B cell (primary cell): ENCODE results near the gene MST1. TPM values are rescaled to one million over a fixed set of nuclear protein-coding genes. Genes with fewer than 3 reads are reported as not detected.

Experiments used
- ATAC-seq: fragments of 200-7000 bp; cut with Tn5 transposase; one replicate; pipeline ENCODE4 v1.10.0; 2021; ENCODE audit warnings: low read depth, mild to moderate bottlenecking, moderate number of reproducible peaks, moderate library complexity
- CTCF ChIA-PET: fragments of 350-600 bp; sonication (Branson Sonifier 250); formaldehyde crosslinking; loops from one replicate; lab custom pipeline; 2021; ENCODE audit warnings: antibody characterized with exemption, inconsistent platforms; lab: Charles Lee
- POLR2A ChIA-PET: fragments of 350-600 bp; sonication (Branson Sonifier 250); formaldehyde crosslinking; loops from one replicate; lab custom pipeline; 2021; ENCODE audit warnings: antibody characterized with exemption; lab: Charles Lee
- DNase-seq: peaks from one replicate; pipeline ENCODE4 v3.0.0; 2013
- H2AFZ ChIP-seq: 2 replicates; pipeline ENCODE4 v1.6.1; 2012; ENCODE audit warnings: mild to moderate bottlenecking, low read depth, low read length; ENCODE audit not compliant: insufficient read depth, poor library complexity, severe bottlenecking
- H3K27ac ChIP-seq, 2 donors: 1 replicate in 1 of 2; 2 replicates in 1 of 2; pipeline ENCODE4 v1.5.1; 2012 to 2013; ENCODE audit warnings: low read length in 2 of 2, mild to moderate bottlenecking in 2 of 2, moderate library complexity in 1 of 2
- H3K27me3 ChIP-seq, 4 experiments: fragments of 200-600 bp in 1 of 4; sonication (generic) in 1 of 4; replicated peaks in 1 of 4; 1 replicate in 2 of 4; 2 replicates in 2 of 4; pipeline versions ENCODE4 v1.6.1 to v1.7.0; 2013 to 2016; ENCODE audit warnings: low read length in 3 of 4, mild to moderate bottlenecking in 2 of 4, mixed read lengths in 1 of 4, moderate library complexity in 1 of 4; ENCODE audit not compliant: insufficient read depth in 4 of 4, control insufficient read depth in 3 of 4; ENCODE audit errors: control extremely low read depth in 1 of 4
- H3K36me3 ChIP-seq, 2 experiments: replicated peaks in 1 of 2; 1 replicate in 1 of 2; 2 replicates in 1 of 2; pipeline versions ENCODE4 v1.6.1 to v1.7.1; 2013; ENCODE audit warnings: low read length in 1 of 2; ENCODE audit not compliant: insufficient read depth in 2 of 2, control insufficient read depth in 1 of 2; ENCODE audit errors: control extremely low read depth in 1 of 2, extremely low read depth in 1 of 2
- H3K4me1 ChIP-seq, 2 donors: fragments of 200-600 bp in 1 of 2; sonication (generic) in 1 of 2; 1 replicate in 1 of 2; 2 replicates in 1 of 2; pipeline versions ENCODE4 v1.5.1 to v1.6.1; 2013 to 2017; ENCODE audit warnings: low read length in 2 of 2; ENCODE audit not compliant: control insufficient read depth in 2 of 2, insufficient read depth in 2 of 2
- H3K4me2 ChIP-seq: replicated peaks from 2 replicates; pipeline ENCODE3; 2012; ENCODE audit warnings: mild to moderate bottlenecking, low read depth, low read length; ENCODE audit not compliant: poor library complexity, severe bottlenecking
- H3K4me3 ChIP-seq, 5 experiments: fragments of 200-600 bp in 1 of 5; sonication (generic) in 1 of 5; 1 replicate in 3 of 5; 2 replicates in 2 of 5; pipeline versions ENCODE4 v1.5.1 to v1.7.0; 2011 to 2016; ENCODE audit warnings: low read length in 4 of 5, mild to moderate bottlenecking in 4 of 5, low read depth in 2 of 5, control low read depth in 1 of 5, moderate library complexity in 1 of 5; ENCODE audit not compliant: insufficient read depth in 1 of 5; ENCODE audit errors: control extremely low read depth in 1 of 5, extremely low read depth in 1 of 5
- H3K79me2 ChIP-seq: fragments of 200-600 bp; sonication (generic); one replicate; pipeline ENCODE4 v1.6.0; 2016; ENCODE audit warnings: low read length; ENCODE audit not compliant: control insufficient read depth, insufficient read depth
- H3K9ac ChIP-seq: fragments of 200-600 bp; sonication (generic); 2 replicates; pipeline ENCODE4 v1.6.1; 2017; ENCODE audit warnings: mild to moderate bottlenecking, low read length, moderate library complexity
- H3K9me3 ChIP-seq, 3 donors: one replicate each; pipeline versions ENCODE4 v1.6.1 to v1.7.1; 2013; ENCODE audit warnings: low read length in 2 of 3; ENCODE audit not compliant: control insufficient read depth in 2 of 3, insufficient read depth in 1 of 3; ENCODE audit errors: control extremely low read depth in 1 of 3
- H4K20me1 ChIP-seq: 2 replicates; pipeline ENCODE4 v1.6.0; 2012; ENCODE audit warnings: mild to moderate bottlenecking, low read length; ENCODE audit not compliant: insufficient read depth, control insufficient read depth, poor library complexity, severe bottlenecking
- H3K27ac Mint-ChIP-seq: one replicate; pipeline ENCODE4 v1.8.0; 2021; ENCODE audit warnings: mixed read lengths
- H3K27me3 Mint-ChIP-seq: one replicate; pipeline ENCODE4 v1.8.0; 2021; ENCODE audit warnings: mixed read lengths
- H3K4me1 Mint-ChIP-seq: one replicate; pipeline ENCODE4 v1.8.0; 2021; ENCODE audit warnings: mixed read lengths
- H3K4me3 Mint-ChIP-seq: one replicate; pipeline ENCODE4 v1.8.0; 2021; ENCODE audit warnings: mixed read lengths
- H3K9me3 Mint-ChIP-seq: one replicate; pipeline ENCODE4 v1.8.0; 2022; ENCODE audit warnings: mixed read lengths; ENCODE audit not compliant: insufficient read depth
- CTCF ChIP-seq: fragments of 200-600 bp; IDR thresholded peaks from one replicate; pipeline ENCODE4 v1.8.0; 2022; ENCODE audit warnings: antibody characterized with exemption, mild to moderate bottlenecking
- EZH2 ChIP-seq: IDR thresholded peaks from 2 replicates; pipeline ENCODE4 v1.6.1; 2012; ENCODE audit warnings: borderline replicate concordance, low read depth, mild to moderate bottlenecking, moderate library complexity, low read length; ENCODE audit not compliant: insufficient read depth, poor library complexity, severe bottlenecking
- WGBS: methylation state at CpG from one replicate; pipeline ENCODE4 v1.1.5; 2013; ENCODE audit warnings: missing lambda C conversion rate; ENCODE audit not compliant: insufficient coverage; 5-methylcytosine and 5-hydroxymethylcytosine counted together
- intact Hi-C: fragments of 100-400 bp; cut with micrococcal nuclease; formaldehyde crosslinking; loops from one replicate; pipeline ENCODE4 v1.10.0; 2022
- polyA plus RNA-seq: library from polyadenylated mRNA; depleted of rRNA; stranded (reverse); fragments of >200 nt; gene quantifications from 2 replicates; pipeline ENCODE4 v1.2.3, GENCODE V29; 2012
- total RNA-seq, 2 donors: library from RNA; stranded (reverse); fragments of 120-200 nt in 1 of 2; gene quantifications; 1 replicate in 1 of 2; 2 replicates in 1 of 2; pipeline versions ENCODE4 v1.2.3 to v1.2.4, GENCODE V29; 2013 to 2022

MST1 gene
- total and polyA plus RNA-seq, 2 donors (not counting 1 experiment from before 2014, with no cell fraction given), result 14.5 to 26.4 TPM

- intact Hi-C loops, result loop anchor here (1.0 to 5.0 kb wide), 11 partner anchors 15 to 580 kb away; partner anchors contain the start of genes AMIGO3, DAG1, GNAI2 and IP6K1
- Histone ChIP-seq H3K27ac (peak overlapping the region in 1 of 2 donors; percentile 94), H3K9ac (peak overlapping the region; percentile 77), H4K20me1 (peaks cover 28% of the 10 kb centered on the region), H3K4me1 (peaks cover 13 to 18% of the 10 kb centered on the region in 2 donors), H3K4me3 (peak overlapping the region; percentile 51 to 84 (median 73)), H3K27me3 (no peaks in the 10 kb centered on the region), H3K79me2 (peaks cover 20% of the 10 kb centered on the region), H2AFZ (peak overlapping the region; percentile 92), H3K4me2 (peak overlapping the region; percentile 92), H3K36me3 (peaks cover 0 to 38% of the 10 kb centered on the region in 2 experiments), H3K9me3 (peaks cover 0 to 5% (median 0%) of the 10 kb centered on the region in 3 donors)
- H3K4me1 Mint-ChIP-seq, result peaks cover 30% of the 10 kb centered on the region
- WGBS, result under 1% methylated on average over 22 of the region's 34 CpGs
- peak overlapping the region; percentile 98 for H3K27ac Mint-ChIP-seq
- CTCF ChIA-PET, result interaction anchor here (0.6 to 1.9 kb wide), 2 partner anchors 135 to 605 kb away, joined by 3 to 6 read pairs; no protein-coding TSS in a partner anchor
- H3K9me3 Mint-ChIP-seq, result no peaks in the 10 kb centered on the region
- no peak for TF ChIP-seq EZH2
- TF ChIP-seq CTCF, result no peak
- peak overlapping the region; percentile 99 for H3K4me3 Mint-ChIP-seq
- DNase-seq, result no peak
- no peaks in the 10 kb centered on the region for H3K27me3 Mint-ChIP-seq
- POLR2A ChIA-PET, result no interaction called here
- ATAC-seq, result peak; percentile 5
These were observed 14.7 kb downstream of the MST1 start for GRCh38 chr3:49674497-49674983.
